MM.1S (cell line): ENCODE data around the gene CLCNKB.

Experiments
- DNase-seq: peaks from one replicate; pipeline ENCODE4 v3.0.0-alpha.2; 2015
- H2AFZ ChIP-seq: fragments of 300-600 bp; sonication (generic); 2 replicates; pipeline ENCODE4 v1.6.0; 2016; ENCODE audit warnings: antibody characterized with exemption, low read length
- H3F3A ChIP-seq: fragments of 300-600 bp; sonication (generic); 2 replicates; pipeline ENCODE4 v1.6.1; 2016; ENCODE audit warnings: mild to moderate bottlenecking, antibody characterized with exemption, low read length, moderate library complexity, mixed read lengths; ENCODE audit not compliant: insufficient read depth
- H3K27ac ChIP-seq: fragments of 300-600 bp; sonication (generic); 2 replicates; pipeline ENCODE4 v1.5.1; 2016; ENCODE audit warnings: mild to moderate bottlenecking, low read length
- H3K27me3 ChIP-seq: fragments of 300-600 bp; sonication (generic); replicated peaks from 2 replicates; pipeline ENCODE4 v1.6.0; 2016; ENCODE audit warnings: low read length; ENCODE audit not compliant: insufficient read depth
- H3K36me3 ChIP-seq: fragments of 300-600 bp; sonication (generic); replicated peaks from 2 replicates; pipeline ENCODE4 v1.6.1; 2016; ENCODE audit warnings: mild to moderate bottlenecking, low read length, mixed read lengths; ENCODE audit not compliant: insufficient read depth
- H3K4me1 ChIP-seq: fragments of 300-600 bp; sonication (generic); 2 replicates; pipeline ENCODE4 v1.6.1; 2016; ENCODE audit warnings: low read length, mixed read lengths
- H3K4me2 ChIP-seq: fragments of 300-600 bp; sonication (generic); 2 replicates; pipeline ENCODE4 v1.6.0; 2016; ENCODE audit warnings: low read depth, low read length
- H3K4me3 ChIP-seq: fragments of 300-600 bp; sonication (generic); 2 replicates; pipeline ENCODE4 v1.5.1; 2016; ENCODE audit warnings: low read length, mixed read lengths
- H3K79me2 ChIP-seq: fragments of 300-600 bp; sonication (generic); 2 replicates; pipeline ENCODE4 v1.6.1; 2016; ENCODE audit warnings: mixed run types, low read length, mixed read lengths
- H3K9ac ChIP-seq: fragments of 300-600 bp; sonication (generic); 2 replicates; pipeline ENCODE4 v1.6.1; 2016; ENCODE audit warnings: low read length, mixed read lengths
- H3K9me2 ChIP-seq: fragments of 300-600 bp; sonication (generic); replicated peaks from 2 replicates; pipeline ENCODE4 v1.6.1; 2016; ENCODE audit warnings: mild to moderate bottlenecking, low read length, mixed read lengths; ENCODE audit not compliant: insufficient read depth
- H3K9me3 ChIP-seq: fragments of 300-600 bp; sonication (generic); replicated peaks from 2 replicates; pipeline ENCODE4 v1.6.1; 2016; ENCODE audit warnings: mild to moderate bottlenecking, low read length, mixed read lengths; ENCODE audit not compliant: insufficient read depth
- H4K20me1 ChIP-seq: fragments of 300-600 bp; sonication (generic); 2 replicates; pipeline ENCODE4 v1.6.1; 2016; ENCODE audit warnings: mild to moderate bottlenecking, low read length, moderate library complexity, mixed read lengths; ENCODE audit not compliant: insufficient read depth
- CTCF ChIP-seq: fragments of 300-600 bp; sonication (generic); IDR thresholded peaks from 2 replicates; pipeline ENCODE4 v1.5.1; 2016; ENCODE audit warnings: antibody characterized with exemption, low read length, mixed read lengths
- EZH2 ChIP-seq: fragments of 300-600 bp; sonication (generic); optimal IDR thresholded peaks from 2 replicates; pipeline ENCODE3; 2017; ENCODE audit warnings: low read depth, mild to moderate bottlenecking, antibody characterized with exemption, low read length, mixed read lengths
- EZH2phosphoT487 ChIP-seq: fragments of 300-600 bp; sonication (generic); IDR thresholded peaks from 2 replicates; pipeline ENCODE4 v1.6.1; 2018; ENCODE audit warnings: antibody characterized with exemption, low read length

CLCNKB gene

GRCh38 chr1:16017461-16018303, 25.9 kb upstream of the CLCNKB start, which contains the start of gene HSPB7:
TSS of gene HSPB7 (minus strand) at chr1:16018043. CDS start at chr1:16017963, 80 bp downstream.
- peaks cover 1% of the 10 kb centered on the region; the same call in 1 of the 2 replicates for H3K4me1 ChIP-seq
- H4K20me1 ChIP-seq: no peaks in the 10 kb centered on the region
- H3K79me2 ChIP-seq: no peaks in the 10 kb centered on the region
- H3K9me2 ChIP-seq: no peaks in the 10 kb centered on the region
- no peaks in the 10 kb centered on the region for H3K9me3 ChIP-seq
- H3K4me3 ChIP-seq: no peak within 1 kb of the TSS
- TF ChIP-seq CTCF (no peak), EZH2phosphoT487 (no peak), EZH2 (no peak)
- H2AFZ ChIP-seq: no peak within 1 kb of the TSS
- H3K9ac ChIP-seq: no peak within 1 kb of the TSS
- peaks cover 69% of the 10 kb centered on the region for H3K27me3 ChIP-seq
- H3K36me3 ChIP-seq: no peaks in the 10 kb centered on the region
- H3F3A ChIP-seq: no peaks in the 10 kb centered on the region
- no peak within 1 kb of the TSS for H3K4me2 ChIP-seq
- DNase-seq: no peak
- H3K27ac ChIP-seq: no peak within 1 kb of the TSS

GRCh38 chr1:16018308-16018707, 25.3 kb upstream of the CLCNKB start:
- no peak overlapping the region for H3K27ac ChIP-seq
- no peaks in the 10 kb centered on the region for H3K9me3 ChIP-seq
- H2AFZ ChIP-seq: no peak overlapping the region
- no peaks in the 10 kb centered on the region for H3K36me3 ChIP-seq
- no peaks in the 10 kb centered on the region for H4K20me1 ChIP-seq
- DNase-seq: no peak
- no peak overlapping the region for H3K9ac ChIP-seq
- H3K27me3 ChIP-seq: peaks cover 74% of the 10 kb centered on the region
- no peaks in the 10 kb centered on the region for H3F3A ChIP-seq
- H3K4me1 ChIP-seq: no peaks in the 10 kb centered on the region
- H3K4me3 ChIP-seq: no peak overlapping the region
- H3K4me2 ChIP-seq: no peak overlapping the region
- TF ChIP-seq EZH2phosphoT487: no peak
- TF ChIP-seq CTCF: no peak
- no peaks in the 10 kb centered on the region for H3K79me2 ChIP-seq
- H3K9me2 ChIP-seq: no peaks in the 10 kb centered on the region

DNA sequence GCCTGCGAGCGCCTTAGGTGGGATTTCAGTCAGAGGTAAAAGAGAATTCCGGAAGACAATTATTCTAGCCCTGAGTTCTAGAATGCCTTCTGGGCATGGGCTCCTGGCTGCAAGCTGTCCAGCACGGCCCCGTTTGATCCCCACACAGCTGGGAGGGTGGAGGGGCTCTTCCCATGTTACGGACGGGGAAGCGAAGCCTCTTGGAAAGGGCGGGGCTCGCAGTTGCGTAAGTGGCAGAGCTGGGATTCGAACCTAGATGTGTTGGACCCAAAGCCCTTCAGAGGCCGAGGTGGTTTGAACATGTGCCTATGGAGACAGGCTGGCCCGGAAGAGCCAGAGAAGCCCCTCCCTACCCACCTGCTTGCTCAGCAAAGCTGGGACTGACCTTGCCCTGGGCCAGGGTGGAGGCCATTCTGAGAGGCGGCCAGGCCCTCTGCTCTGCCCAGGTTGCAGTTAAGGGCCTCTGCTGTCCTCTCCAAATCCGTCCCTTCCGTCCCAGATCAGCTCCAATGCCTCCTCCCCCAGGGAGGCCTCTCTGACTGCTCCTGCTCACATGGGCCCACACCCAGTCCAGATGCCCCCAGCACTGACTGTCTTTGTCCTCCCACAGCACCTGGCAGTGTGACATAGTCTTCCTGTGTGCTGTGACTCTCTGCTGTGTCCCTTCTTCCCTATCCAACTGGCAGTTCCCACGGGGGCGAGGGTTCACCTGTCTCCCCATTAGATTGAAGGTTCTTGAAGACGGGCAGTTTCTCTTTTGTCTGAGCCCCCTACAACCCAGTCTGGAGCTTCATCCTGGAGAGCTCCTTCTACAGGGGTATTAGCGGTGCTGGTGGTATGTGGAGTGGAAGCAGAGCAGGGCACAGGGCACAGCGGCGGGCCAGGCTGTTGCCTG, 24.6 kb upstream of the CLCNKB start:
- peaks cover 74% of the 10 kb centered on the region for H3K27me3 ChIP-seq
- no peaks in the 10 kb centered on the region for H3K79me2 ChIP-seq
- TF ChIP-seq CTCF: no peak
- TF ChIP-seq EZH2: no peak
- TF ChIP-seq EZH2phosphoT487: no peak
- no peaks in the 10 kb centered on the region for H4K20me1 ChIP-seq
- H3K9me3 ChIP-seq: no peaks in the 10 kb centered on the region
- no peak overlapping the region for H3K9ac ChIP-seq
- no peaks in the 10 kb centered on the region for H3K4me1 ChIP-seq
- H2AFZ ChIP-seq: no peak overlapping the region
- H3F3A ChIP-seq: no peaks in the 10 kb centered on the region
- no peaks in the 10 kb centered on the region for H3K36me3 ChIP-seq
- H3K27ac ChIP-seq: no peak overlapping the region
- no peaks in the 10 kb centered on the region for H3K9me2 ChIP-seq
- no peak for DNase-seq
- H3K4me2 ChIP-seq: no peak overlapping the region
- H3K4me3 ChIP-seq: no peak overlapping the region
